Measurements from ENCODE around the gene CAMSAP3.
A peak's percentile ranks its signal among the peaks of the same experiment; 100 is the strongest.

CAMSAP3 gene, protein sequence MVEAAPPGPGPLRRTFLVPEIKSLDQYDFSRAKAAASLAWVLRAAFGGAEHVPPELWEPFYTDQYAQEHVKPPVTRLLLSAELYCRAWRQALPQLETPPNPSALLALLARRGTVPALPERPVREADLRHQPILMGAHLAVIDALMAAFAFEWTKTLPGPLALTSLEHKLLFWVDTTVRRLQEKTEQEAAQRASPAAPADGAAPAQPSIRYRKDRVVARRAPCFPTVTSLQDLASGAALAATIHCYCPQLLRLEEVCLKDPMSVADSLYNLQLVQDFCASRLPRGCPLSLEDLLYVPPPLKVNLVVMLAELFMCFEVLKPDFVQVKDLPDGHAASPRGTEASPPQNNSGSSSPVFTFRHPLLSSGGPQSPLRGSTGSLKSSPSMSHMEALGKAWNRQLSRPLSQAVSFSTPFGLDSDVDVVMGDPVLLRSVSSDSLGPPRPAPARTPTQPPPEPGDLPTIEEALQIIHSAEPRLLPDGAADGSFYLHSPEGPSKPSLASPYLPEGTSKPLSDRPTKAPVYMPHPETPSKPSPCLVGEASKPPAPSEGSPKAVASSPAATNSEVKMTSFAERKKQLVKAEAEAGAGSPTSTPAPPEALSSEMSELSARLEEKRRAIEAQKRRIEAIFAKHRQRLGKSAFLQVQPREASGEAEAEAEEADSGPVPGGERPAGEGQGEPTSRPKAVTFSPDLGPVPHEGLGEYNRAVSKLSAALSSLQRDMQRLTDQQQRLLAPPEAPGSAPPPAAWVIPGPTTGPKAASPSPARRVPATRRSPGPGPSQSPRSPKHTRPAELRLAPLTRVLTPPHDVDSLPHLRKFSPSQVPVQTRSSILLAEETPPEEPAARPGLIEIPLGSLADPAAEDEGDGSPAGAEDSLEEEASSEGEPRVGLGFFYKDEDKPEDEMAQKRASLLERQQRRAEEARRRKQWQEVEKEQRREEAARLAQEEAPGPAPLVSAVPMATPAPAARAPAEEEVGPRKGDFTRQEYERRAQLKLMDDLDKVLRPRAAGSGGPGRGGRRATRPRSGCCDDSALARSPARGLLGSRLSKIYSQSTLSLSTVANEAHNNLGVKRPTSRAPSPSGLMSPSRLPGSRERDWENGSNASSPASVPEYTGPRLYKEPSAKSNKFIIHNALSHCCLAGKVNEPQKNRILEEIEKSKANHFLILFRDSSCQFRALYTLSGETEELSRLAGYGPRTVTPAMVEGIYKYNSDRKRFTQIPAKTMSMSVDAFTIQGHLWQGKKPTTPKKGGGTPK

DNA sequence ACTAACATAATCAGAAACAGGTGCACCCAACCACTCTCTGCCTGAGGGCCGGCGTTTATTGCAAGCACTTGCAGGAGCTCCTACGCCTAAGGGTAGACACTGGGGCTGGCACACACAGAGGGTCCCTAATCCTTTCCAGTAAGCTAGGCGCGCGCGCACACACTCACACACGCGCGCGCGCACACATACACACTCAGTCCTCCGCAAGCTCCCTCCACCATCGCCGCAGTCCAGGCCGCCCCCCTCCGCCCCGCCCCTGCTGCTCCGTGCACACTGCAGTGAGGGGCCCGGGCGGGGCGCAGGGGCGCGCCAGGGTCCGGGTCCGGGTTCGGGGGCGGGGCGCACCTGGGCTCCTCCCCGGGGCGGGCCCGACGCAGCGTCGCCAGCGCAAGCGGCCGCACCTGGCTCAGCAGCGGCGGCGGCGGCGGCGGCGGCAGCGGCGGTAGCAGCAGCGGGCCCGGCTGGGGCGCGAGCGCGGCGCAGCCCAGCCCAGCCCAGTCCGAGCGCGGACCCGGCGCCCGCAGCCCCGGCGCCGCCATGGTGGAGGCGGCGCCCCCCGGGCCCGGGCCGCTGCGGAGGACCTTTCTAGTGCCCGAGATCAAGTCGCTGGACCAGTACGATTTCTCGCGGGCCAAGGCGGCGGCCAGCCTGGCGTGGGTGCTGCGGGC, at the start of gene CAMSAP3:
Gene CAMSAP3, plus strand, starts transcription at position 398 of the 668 bp plus-strand sequence. Its CDS starts 140 bp downstream, at position 538.
- DNase-seq = no peak

DNA sequence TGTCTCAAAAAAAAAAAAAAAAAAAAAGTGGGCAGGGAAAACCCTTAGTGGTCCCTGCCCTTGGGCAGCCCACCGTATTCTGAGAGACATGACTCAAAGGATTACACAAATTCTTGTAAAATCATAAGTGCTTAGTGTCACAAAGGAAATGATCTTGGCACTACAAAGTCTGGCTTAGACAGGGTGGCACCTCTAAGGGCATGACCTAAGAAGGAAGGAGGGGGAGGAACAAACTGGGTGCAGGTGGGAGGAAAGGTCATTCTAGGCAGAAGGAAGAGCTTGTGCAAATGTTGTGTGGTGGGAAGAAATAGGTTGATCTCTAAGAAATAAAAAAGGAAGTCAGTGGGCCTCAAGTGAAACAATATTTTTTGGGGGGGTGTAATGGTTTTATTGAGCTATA, 49.8 kb upstream of the CAMSAP3 start:
- peak; percentile 95 for DNase-seq

DNA sequence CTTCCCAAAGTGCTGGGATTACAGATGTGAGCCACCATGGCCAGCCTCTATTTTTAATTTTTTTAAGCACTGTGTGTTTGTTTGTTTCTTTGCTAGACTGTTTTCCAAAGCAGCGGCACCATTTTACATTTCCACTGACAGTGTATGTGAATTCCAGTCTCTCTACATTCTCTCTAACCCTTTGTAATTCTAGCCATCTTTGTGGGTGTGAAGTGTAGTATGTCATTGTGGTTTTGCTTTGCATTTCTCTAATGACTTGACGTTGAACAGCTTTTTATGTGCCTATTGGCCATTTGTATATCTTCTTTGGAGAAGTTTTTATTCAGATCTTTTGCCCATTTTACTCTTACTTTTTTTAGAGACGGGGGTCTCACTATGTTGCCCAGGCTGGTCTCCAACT, 48.5 kb upstream of the CAMSAP3 start:
- no peak for DNase-seq

DNA sequence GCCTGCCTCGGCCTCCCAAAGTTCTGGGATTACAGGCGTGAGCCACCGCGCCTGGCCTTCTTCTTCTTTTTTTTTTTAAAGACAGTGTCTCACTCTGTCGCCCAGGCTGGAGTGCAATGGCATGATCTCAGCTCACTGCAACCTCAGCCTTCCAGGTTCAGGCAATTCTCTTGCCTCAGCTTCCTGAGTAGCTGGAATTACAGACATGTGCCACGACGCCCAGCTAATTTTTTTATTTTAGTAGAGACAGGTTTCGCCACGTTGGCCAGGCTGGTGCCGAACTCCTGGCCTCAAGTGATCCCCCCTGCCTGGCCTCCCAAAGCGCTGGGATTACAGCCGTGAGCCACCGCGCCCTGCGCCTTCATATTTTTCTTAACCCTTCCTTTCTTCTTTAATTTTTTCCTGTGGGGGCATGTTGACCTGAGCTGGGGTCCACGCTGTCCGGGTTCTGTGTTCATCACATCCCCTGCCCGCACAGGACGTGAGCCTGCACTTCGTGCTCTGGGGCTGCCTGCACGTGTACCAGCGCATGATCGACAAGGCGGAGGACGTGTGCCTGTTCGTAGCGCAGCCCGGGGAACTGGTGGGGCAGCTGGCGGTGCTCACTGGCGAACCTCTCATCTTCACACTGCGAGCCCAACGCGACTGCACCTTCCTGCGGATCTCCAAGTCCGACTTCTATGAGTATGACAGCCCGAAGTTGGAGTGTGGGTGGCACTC, 46.1 kb upstream of the CAMSAP3 start:
- DNase-seq = peak; percentile 5

DNA sequence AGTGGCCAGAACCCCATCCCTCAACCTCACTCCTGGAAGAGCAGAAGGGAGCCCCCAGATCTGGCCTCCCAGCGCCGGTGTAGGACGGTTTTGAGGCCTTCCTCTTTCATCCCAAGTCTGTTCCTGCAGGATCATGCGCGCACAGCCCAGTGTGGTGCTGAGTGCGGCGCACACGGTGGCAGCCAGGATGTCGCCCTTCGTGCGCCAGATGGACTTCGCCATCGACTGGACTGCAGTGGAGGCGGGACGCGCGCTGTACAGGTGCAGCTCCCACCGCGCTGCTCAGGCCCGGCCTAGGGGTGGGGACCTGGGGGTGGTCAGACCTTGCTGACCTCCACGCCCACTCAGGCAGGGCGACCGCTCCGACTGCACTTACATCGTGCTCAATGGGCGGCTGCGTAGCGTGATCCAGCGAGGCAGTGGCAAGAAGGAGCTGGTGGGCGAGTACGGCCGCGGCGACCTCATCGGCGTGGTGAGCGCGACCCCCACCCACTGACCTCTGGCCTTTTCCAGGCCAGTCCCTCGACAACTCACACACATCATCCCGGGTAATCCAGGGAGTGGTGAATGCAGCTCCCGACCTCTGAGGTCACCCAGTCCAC, 45.4 kb upstream of the CAMSAP3 start:
- DNase-seq = no peak

DNA sequence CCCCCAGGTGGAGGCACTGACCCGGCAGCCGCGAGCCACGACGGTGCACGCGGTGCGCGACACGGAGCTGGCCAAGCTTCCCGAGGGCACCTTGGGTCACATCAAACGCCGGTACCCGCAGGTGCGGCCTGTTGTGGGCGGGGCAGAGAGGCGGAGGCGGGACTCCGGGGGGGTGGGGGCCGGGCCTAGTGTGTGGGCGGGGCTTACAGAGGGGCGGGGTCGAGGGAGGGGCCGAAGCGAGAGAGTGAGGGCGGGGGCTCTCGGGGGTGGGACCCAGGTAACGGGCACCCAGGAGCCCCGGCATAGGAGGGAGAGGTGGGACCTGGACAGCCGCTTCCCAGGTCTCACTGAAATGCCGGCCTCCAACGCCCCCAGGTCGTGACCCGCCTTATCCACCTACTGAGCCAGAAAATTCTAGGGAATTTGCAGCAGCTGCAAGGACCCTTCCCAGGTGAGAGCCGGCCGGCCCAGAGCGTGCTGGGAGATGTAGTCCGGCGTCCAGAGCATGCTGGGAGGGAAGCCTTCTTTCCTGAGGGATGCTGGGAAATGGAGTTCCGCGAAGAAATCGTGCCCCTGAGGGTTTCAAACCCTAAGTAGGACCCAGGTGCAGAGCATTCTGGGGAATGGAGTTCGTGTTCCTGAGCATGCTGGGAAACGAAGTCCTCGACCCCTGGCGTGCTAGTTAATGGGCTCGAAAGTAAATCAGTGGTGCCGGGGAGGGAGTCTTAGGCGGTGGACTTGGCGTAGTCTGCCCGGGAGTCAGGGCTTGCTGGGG, 44.5 kb upstream of the CAMSAP3 start:
- no peak for DNase-seq

DNA sequence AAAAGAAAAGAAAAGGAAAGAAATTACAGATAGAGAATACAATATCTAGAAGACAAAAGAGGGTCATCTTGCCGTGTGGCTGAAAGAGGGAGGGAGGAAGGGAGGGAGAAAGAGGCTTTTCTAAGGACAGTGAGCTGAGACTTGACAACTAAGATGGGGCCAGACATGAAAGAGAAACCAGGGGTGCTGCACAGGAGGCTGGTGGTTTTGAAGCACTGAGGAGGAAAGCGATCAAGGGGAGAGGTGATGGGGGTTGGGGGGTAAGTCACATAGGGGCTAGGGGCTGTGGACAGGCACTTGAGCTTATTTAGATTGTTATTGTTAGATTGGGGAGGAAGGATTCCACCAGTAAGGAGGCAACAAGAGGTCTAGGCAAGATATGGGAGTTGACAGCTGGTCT, 42.9 kb upstream of the CAMSAP3 start:
- no peak for DNase-seq

DNA sequence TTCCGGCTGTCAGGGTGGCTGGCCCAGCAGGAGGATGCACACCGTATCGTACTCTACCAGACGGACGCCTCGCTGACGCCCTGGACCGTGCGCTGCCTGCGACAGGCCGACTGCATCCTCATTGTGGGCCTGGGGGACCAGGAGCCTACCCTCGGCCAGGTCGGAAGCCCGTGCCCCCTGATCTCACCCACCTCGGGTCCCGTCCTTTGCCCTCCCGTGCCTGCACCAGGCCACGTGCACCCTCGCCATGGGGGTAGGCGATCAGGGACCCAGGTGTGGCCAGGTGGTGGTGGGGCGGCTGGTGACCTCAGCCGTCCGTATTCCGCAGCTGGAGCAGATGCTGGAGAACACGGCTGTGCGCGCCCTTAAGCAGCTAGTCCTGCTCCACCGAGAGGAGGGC, 41.1 kb upstream of the CAMSAP3 start:
- DNase-seq = no peak

DNA sequence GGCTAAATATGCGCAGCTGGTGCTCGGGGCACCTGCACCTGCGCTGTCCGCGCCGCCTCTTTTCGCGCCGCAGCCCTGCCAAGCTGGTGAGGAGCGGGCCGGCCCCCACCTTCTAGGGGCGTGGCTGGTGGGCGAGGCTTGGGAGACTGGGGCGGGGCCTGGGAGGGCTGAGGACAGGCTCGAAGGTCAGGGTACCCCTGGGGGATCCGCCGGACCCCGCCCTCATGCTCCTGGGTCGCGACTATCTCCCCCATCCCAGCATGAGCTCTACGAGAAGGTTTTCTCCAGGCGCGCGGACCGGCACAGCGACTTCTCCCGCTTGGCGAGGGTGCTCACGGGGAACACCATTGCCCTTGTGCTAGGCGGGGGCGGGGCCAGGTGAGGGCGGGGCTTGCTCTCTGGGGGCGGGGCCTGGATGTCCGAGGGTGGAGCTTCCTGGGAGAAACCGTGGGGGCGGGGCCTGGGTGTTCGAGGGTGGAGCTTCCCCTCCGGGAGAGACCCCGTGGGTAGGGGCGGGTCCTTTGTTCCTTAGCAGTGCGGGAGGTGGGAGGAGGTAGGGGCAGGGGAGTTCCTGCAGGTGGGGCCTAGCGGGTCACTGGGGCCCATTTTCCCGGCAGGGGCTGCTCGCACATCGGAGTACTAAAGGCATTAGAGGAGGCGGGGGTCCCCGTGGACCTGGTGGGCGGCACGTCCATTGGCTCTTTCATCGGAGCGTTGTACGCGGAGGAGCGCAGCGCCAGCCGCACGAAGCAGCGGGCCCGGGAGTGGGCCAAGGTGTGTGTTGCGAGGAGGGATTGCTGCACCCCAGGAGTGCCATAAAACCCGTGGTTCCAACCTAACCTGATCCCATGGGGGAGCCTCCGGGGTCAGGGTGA, 40.4 kb upstream of the CAMSAP3 start:
- DNase-seq = no peak

DNA sequence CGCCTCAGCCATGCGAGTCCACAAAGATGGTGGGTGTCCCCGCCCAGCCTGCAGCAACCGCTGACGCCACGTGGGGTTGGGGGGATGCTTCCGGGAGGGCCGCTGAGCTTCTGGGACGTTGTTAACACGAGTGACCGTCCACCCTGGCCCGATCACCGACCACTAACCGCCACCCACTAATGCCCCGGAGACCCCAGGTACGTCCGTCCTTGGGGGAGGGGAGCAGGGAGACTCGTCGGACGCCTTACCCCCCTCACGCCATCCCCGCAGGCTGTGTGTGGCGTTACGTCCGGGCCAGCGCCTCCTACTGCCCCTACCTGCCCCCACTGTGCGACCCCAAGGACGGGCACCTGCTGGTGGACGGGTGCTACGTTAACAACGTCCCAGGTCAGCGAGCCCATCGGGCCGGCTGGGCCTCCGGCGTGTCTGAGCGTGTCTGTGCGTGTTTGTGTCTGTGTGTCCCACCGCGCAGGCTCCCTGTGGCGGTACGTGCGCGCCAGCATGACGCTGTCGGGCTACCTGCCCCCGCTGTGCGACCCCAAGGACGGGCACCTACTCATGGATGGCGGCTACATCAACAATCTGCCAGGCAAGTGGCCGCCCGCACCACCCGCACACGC, 38.9 kb upstream of the CAMSAP3 start:
- no peak for DNase-seq

DNA sequence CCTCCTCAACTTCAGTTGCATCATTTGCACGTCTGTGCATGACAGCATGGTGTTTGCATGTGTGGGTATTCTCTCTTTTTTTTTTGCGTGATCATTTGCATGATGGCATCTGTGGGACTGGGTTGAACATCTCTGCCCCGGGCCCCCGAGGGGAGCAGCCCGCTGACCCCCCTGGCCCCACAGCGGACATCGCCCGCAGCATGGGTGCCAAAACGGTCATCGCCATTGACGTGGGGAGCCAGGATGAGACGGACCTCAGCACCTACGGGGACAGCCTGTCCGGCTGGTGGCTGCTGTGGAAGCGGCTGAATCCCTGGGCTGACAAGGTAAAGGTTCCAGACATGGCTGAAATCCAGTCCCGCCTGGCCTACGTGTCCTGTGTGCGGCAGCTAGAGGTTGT, 37.0 kb upstream of the CAMSAP3 start:
- no peak for DNase-seq

DNA sequence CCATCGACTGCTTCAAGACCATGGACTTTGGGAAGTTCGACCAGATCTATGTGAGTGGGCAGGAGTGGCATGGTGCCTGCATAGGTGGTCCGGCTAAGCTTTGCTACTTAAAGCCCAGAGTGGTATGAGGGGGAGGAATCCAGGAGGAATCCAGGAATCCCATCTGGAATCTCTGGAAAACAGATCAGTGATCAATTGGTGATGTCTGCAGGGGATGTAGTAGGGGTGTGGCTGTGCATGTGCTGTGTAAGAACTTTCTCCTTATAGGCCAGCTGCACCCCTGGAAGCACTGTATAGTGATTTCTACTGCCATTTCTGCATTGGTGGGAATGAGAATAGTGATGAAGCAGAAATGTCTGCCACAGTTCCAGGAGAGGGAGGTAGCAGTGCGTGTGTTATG, 36.6 kb upstream of the CAMSAP3 start:
- DNase-seq = no peak

DNA sequence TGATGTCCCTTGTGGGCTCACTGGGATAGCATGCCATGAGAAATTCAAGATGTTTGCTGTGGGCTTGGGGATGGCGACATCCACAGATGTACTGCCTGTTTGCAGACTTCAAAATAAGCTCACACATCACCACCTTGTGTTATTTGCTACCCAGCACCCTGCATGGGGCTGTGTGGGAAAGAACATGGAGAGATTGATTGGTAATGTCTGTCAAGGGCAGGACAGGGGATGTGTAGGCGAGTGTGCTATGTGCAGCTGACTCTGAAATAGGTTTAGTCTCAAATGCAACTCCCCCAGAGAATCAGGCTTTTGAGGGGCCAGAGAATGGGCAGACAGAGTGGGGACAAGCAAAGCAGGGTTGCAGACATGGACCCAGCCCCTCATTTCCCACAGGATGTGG, 35.4 kb upstream of the CAMSAP3 start:
- no peak for DNase-seq

DNA sequence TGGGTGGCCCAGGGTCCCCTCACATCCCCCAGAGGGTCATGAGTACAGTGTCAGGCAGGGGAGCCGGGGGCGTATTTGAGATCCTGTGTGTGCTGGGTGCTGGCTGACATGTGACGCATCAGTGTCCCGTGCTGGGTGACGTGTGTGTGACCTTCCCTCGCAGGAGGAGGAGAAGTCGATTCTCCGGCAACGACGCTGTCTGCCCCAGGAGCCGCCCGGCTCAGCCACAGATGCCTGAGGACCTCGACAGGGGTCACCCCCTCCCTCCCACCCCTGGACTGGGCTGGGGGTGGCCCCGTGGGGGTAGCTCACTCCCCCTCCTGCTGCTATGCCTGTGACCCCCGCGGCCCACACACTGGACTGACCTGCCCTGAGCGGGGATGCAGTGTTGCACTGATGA, 34.3 kb upstream of the CAMSAP3 start:
- DNase-seq = no peak

DNA sequence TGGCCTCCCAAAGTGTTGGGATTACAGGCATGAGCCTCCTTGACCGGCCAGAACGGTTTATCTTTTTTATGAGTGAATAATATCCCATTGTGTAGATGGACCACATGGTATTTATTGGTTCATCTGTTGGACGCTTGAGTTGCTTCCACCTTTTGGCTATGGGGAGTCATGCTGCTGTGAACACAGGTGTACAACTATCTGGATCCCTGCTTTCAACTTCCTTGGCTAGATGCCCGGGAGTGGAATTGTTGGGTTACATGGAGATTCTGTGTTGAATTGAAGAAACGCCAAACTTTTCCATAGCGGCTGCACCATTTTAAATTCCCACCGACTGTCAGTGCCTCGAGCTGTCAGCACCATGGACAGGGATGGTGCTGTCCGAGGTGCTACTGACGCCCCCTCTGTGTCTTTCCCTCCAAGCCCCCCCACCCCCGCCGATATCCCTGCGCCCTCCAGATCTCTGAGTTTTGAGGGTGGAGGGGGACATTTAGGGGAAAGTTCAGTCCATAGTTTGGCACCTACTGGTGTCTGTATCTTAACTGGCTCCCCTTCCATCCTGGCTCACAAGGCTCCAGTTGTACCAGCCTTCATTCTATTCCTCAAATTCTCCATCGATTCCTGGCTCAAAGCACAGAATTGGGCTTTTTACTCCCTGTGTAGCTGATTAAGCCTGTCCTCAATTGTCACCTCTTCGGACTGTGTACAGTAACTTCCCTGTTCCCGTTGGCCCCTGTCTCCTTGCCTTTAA, 32.8 kb upstream of the CAMSAP3 start:
- DNase-seq = no peak

DNA sequence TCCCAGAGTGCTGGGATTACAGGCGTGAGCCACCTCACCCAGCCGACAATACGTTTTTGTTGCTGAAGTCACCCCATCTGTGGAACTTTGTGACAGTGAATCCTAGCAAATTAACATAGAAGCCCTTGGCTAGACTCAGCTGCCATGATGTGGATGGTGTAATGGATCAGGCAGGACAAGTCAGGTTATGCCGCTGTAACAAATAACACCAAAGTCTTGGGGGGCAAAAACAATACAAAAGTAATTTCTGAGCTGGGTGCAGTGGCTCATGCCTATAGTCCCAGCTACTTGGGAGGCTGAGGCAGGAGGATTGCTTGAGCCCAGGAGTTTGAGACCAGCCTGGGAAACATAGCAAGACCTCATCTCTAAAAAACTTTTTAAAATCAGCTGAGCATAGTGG, 30.8 kb upstream of the CAMSAP3 start:
- no peak for DNase-seq

DNA sequence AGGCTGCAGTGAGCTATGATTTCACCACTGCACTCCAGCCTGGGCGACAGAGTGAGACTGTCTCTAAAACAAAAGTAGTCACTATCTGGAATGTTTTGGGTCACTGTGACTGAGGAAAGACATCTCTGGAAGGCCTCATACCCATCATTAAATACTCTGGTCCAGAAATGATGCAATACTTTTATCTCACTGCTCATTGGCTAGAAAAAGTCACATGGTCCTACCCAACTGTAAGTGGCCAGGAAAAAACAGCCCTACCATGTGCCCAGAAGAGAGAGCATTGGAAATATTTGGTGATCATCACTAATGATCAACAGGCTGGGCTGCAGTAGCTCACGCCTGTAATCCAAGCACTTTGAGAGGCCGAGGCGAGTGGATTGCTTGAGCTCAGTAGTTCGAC, 30.3 kb upstream of the CAMSAP3 start:
- no peak for DNase-seq

DNA sequence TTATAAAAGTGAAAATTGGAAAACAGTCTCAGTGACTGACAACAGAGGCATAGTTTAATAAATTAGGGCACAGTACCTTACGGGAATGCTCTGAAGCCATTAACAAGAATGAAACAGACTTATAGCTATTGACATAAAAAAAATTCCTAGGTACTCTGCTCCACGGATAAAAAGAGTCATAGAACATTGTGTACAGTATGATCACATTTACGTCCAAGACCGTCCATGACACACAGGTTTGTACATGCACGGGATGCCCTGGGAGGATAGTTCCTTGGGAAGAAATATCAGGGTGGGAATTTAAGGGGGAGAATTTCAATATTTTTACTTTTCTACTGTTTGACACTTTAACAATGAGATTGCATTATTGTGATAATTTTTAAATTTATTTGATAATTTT, 24.9 kb upstream of the CAMSAP3 start:
- DNase-seq = no peak
